ENCODE data around the gene NEURL2.

- TF ChIP-seq CTCF (IDR thresholded peaks at IDR 0.05): peak in 1 of 4 experiments; percentile 3
- TF ChIP-seq POLR2A (IDR thresholded peaks at IDR 0.05): peak; percentile 39
- peak; percentile 99 for TF ChIP-seq POLR2AphosphoS5 (IDR thresholded peaks at IDR 0.05)
Measured at GRCh38 chr20:45857114-45857881, 33.7 kb downstream of the NEURL2 start, which contains the start of the genes ACOT8 and ZSWIM3.
